OCI-LY7 (cell line): ENCODE measurements around the gene CRYBB3. TPM values are rescaled to one million over a fixed set of nuclear protein-coding genes. Genes with fewer than 3 reads are reported as not detected.
"Not testable (repeated sequence)": the region's sequence is repeated elsewhere in the genome, so short reads cannot be mapped to it uniquely, and the experiment has no call there.

Source experiments
- BruUV-seq: library from RNA; stranded (reverse); fragments of 400-500 nt; replicated peaks from 2 replicates; lab custom pipeline; 2021; lab: Mats Ljungman, UMichigan
- CTCF ChIA-PET: fragments of 300-600 bp; sonication (Branson Sonifier 250); formaldehyde crosslinking; loops from one replicate; lab custom pipeline; 2022; ENCODE audit warnings: antibody characterized with exemption; ENCODE audit not compliant: unreplicated experiment; lab: Charles Lee
- POLR2A ChIA-PET: fragments of 300-600 bp; sonication (Branson Sonifier 250); formaldehyde crosslinking; loops from one replicate; lab custom pipeline; 2022; ENCODE audit warnings: antibody characterized with exemption; lab: Charles Lee
- DNase-seq: peaks from one replicate; pipeline ENCODE4 v3.0.0-alpha.2; 2015; ENCODE audit warnings: low spot score
- H2AFZ ChIP-seq: fragments of 200-600 bp; sonication (generic), shearing (Covaris generic); 2 replicates; pipeline ENCODE4 v1.6.1; 2014; ENCODE audit warnings: mild to moderate bottlenecking, antibody characterized with exemption, low read length, moderate library complexity
- H3K27ac ChIP-seq: fragments of 200-600 bp; sonication (generic); 2 replicates; pipeline ENCODE4 v1.5.1; 2014; ENCODE audit warnings: mixed run types, low read depth, mild to moderate bottlenecking, moderate library complexity, low read length, inconsistent platforms; ENCODE audit not compliant: poor library complexity, severe bottlenecking
- H3K36me3 ChIP-seq: fragments of 200-600 bp; sonication (generic); 2 replicates; pipeline ENCODE4 v1.6.1; 2014; ENCODE audit warnings: mild to moderate bottlenecking, antibody characterized with exemption, low read length, moderate library complexity, mixed read lengths; ENCODE audit not compliant: insufficient read depth
- H3K4me1 ChIP-seq: fragments of 200-600 bp; sonication (generic); 2 replicates; pipeline ENCODE4 v1.5.1; 2014; ENCODE audit warnings: mild to moderate bottlenecking, low read length; ENCODE audit not compliant: insufficient read depth, poor library complexity, severe bottlenecking
- H3K4me2 ChIP-seq: fragments of 200-600 bp; sonication (generic); 2 replicates; pipeline ENCODE4 v1.6.1; 2014; ENCODE audit warnings: mild to moderate bottlenecking, low read length
- H3K4me3 ChIP-seq: fragments of 200-600 bp; sonication (generic); 2 replicates; pipeline ENCODE4 v1.5.1; 2014; ENCODE audit warnings: mild to moderate bottlenecking, low read depth, low read length; ENCODE audit not compliant: poor library complexity, severe bottlenecking
- H3K79me2 ChIP-seq: fragments of 200-600 bp; sonication (generic); 2 replicates; pipeline ENCODE4 v1.6.1; 2016; ENCODE audit warnings: low read depth, mild to moderate bottlenecking, low read length, moderate library complexity, mixed read lengths; ENCODE audit not compliant: insufficient read depth
- H3K9me2 ChIP-seq: fragments of 200-600 bp; sonication (generic); 2 replicates; pipeline ENCODE4 v1.6.1; 2016; ENCODE audit warnings: mild to moderate bottlenecking, low read length, mixed read lengths; ENCODE audit not compliant: insufficient read depth
- H3K9me3 ChIP-seq: fragments of 200-600 bp; sonication (generic); 2 replicates; pipeline ENCODE4 v1.6.1; 2014; ENCODE audit warnings: mild to moderate bottlenecking, mixed run types, low read length, mixed read lengths
- H4K20me1 ChIP-seq: fragments of 200-600 bp; sonication (generic); 2 replicates; pipeline ENCODE4 v1.6.1; 2014; ENCODE audit warnings: mild to moderate bottlenecking, antibody characterized with exemption, low read length, moderate library complexity, mixed read lengths; ENCODE audit not compliant: insufficient read depth
- EZH2phosphoT487 ChIP-seq: fragments of 200-600 bp; sonication (generic); IDR thresholded peaks from 2 replicates; pipeline ENCODE4 v1.6.1; 2018; ENCODE audit warnings: low read depth, borderline replicate concordance, mild to moderate bottlenecking, mixed run types, antibody characterized with exemption, low read length, moderate library complexity, mixed read lengths
- intact Hi-C: fragments of 100-400 bp; cut with micrococcal nuclease; formaldehyde crosslinking; loops from one replicate; pipeline ENCODE4 v1.10.0; 2022; ENCODE audit not compliant: unreplicated experiment
- total RNA-seq, 2 experiments: library from RNA; depleted of rRNA in 1 of 2; stranded (reverse); fragments of >200 nt in 1 of 2; shearing (Covaris generic) in 1 of 2; gene quantifications; 2 replicates each; pipeline ENCODE4 v1.2.3, GENCODE V29; 2014 to 2022
- TF ChIP-seq, protein P1 (sequence below): fragments of 200-600 bp; sonication (generic); conservative IDR thresholded peaks from 2 replicates; pipeline ENCODE4 v1.5.1; 2014; ENCODE audit warnings: mild to moderate bottlenecking, antibody characterized with exemption, low read length, moderate library complexity, mixed read lengths

CRYBB3 gene
- total RNA-seq, 2 experiments from 2014 or later, result not detected

DNA sequence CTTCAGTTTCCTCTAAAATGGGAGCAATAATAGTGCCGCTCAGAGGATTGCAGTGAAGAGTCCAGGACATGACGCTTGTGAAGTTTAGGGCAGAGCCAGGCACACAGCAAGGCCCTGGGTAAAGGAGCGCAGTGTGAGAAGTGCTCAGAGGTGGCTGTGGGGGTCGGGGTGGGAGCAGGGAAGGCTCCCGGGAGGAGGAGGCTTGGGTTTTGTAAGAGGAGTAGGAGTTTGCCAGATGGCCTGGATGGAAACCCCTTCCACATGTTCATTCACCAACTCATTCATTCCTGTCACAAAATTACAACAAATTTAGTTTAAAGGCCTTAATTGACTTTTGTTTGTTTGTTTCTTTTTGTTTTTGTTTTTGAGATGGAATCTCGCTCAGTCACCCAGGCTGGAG is 36.8 kb downstream of the CRYBB3 start:
- POLR2A ChIA-PET, result no interaction called here
- no peaks in the 10 kb centered on the region for H3K36me3 ChIP-seq
- no TSS peak for BruUV-seq
- H3K4me1 ChIP-seq, result no peaks in the 10 kb centered on the region
- CTCF ChIA-PET, result no interaction called here
- no peaks in the 10 kb centered on the region for H3K79me2 ChIP-seq
- DNase-seq, result no peak
- no peaks in the 10 kb centered on the region for H4K20me1 ChIP-seq
- TF ChIP-seq, protein P1, sequence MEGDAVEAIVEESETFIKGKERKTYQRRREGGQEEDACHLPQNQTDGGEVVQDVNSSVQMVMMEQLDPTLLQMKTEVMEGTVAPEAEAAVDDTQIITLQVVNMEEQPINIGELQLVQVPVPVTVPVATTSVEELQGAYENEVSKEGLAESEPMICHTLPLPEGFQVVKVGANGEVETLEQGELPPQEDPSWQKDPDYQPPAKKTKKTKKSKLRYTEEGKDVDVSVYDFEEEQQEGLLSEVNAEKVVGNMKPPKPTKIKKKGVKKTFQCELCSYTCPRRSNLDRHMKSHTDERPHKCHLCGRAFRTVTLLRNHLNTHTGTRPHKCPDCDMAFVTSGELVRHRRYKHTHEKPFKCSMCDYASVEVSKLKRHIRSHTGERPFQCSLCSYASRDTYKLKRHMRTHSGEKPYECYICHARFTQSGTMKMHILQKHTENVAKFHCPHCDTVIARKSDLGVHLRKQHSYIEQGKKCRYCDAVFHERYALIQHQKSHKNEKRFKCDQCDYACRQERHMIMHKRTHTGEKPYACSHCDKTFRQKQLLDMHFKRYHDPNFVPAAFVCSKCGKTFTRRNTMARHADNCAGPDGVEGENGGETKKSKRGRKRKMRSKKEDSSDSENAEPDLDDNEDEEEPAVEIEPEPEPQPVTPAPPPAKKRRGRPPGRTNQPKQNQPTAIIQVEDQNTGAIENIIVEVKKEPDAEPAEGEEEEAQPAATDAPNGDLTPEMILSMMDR, result no peak
- no peak for TF ChIP-seq EZH2phosphoT487
- no peak overlapping the region for H3K4me2 ChIP-seq
- no peak overlapping the region for H3K4me3 ChIP-seq
- no peak overlapping the region for H2AFZ ChIP-seq
- no peaks in the 10 kb centered on the region for H3K9me2 ChIP-seq
- intact Hi-C loops, result loop anchor here (1.0 kb wide), 1 partner anchor 98 kb away; no protein-coding TSS in a partner anchor
- no peaks in the 10 kb centered on the region for H3K9me3 ChIP-seq
- no peak overlapping the region for H3K27ac ChIP-seq

GRCh38 chr22:25237503-25237902 is 37.8 kb downstream of the CRYBB3 start:
- CTCF ChIA-PET, result no interaction called here
- BruUV-seq, result no TSS peak
- POLR2A ChIA-PET, result no interaction called here
- H3K4me1 ChIP-seq, result no peaks in the 10 kb centered on the region
- no peak overlapping the region for H2AFZ ChIP-seq
- no peaks in the 10 kb centered on the region for H4K20me1 ChIP-seq
- H3K36me3 ChIP-seq, result no peaks in the 10 kb centered on the region
- no peak overlapping the region for H3K4me2 ChIP-seq
- intact Hi-C loops, result no loop called here
- no peak for TF ChIP-seq EZH2phosphoT487
- TF ChIP-seq, protein P1, result no peak
- no peak overlapping the region for H3K4me3 ChIP-seq
- no peak for DNase-seq
- no peaks in the 10 kb centered on the region for H3K79me2 ChIP-seq
- H3K9me2 ChIP-seq, result no peaks in the 10 kb centered on the region
- H3K27ac ChIP-seq, result no peak overlapping the region
- no peaks in the 10 kb centered on the region for H3K9me3 ChIP-seq

GRCh38 chr22:25238058-25238457 is 38.4 kb downstream of the CRYBB3 start:
- H3K9me2 ChIP-seq, CTCF ChIA-PET, DNase-seq, intact Hi-C loops, H3K27ac ChIP-seq, H3K9me3 ChIP-seq, H3K4me1 ChIP-seq, H3K36me3 ChIP-seq, H3K4me3 ChIP-seq, BruUV-seq, H2AFZ ChIP-seq, H3K4me2 ChIP-seq, H4K20me1 ChIP-seq, H3K79me2 ChIP-seq, POLR2A ChIA-PET: not testable (repeated sequence)

- H3K9me2 ChIP-seq, H4K20me1 ChIP-seq, H3K4me2 ChIP-seq, H3K4me1 ChIP-seq, BruUV-seq, DNase-seq, H3K4me3 ChIP-seq, H3K27ac ChIP-seq, H3K9me3 ChIP-seq, CTCF ChIA-PET, intact Hi-C loops, H3K79me2 ChIP-seq, H2AFZ ChIP-seq, H3K36me3 ChIP-seq: not testable (repeated sequence)
- POLR2A ChIA-PET, result interaction anchor here (0.8 kb wide), 1 partner anchor 91 kb away, joined by 3 read pairs; no protein-coding TSS in a partner anchor
Measured at GRCh38 chr22:25255169-25255568, 55.5 kb downstream of the CRYBB3 start.
